Measurements from ENCODE around the gene ANKRD30A. TPM values are rescaled to one million over a fixed set of nuclear protein-coding genes. Genes with fewer than 3 reads are reported as not detected.

Gene ANKRD30A
- total RNA-seq (2022; extraction: Qiagen RNA extraction) = 0.34 to 0.72 TPM (median 0.51 TPM) in 5 replicates

GRCh38 chr10:37125191-37125732 lies at the start of gene ANKRD30A:
TSS of gene ANKRD30A (plus strand) at chr10:37125598. CDS start at chr10:37125788, 190 bp downstream.

